Chondrocyte (in vitro differentiated cells): ENCODE results near the gene FILIP1L. TPM values are rescaled to one million over a fixed set of nuclear protein-coding genes. Genes with fewer than 3 reads are reported as not detected.

Source experiments
- DNase-seq: peaks from one replicate; pipeline ENCODE4 v3.0.0; 2021; ENCODE audit warnings: mixed read lengths, low spot score
- H3K27ac Mint-ChIP-seq: one replicate; pipeline ENCODE4 v1.8.0; 2021; ENCODE audit warnings: mild to moderate bottlenecking, moderate library complexity, mixed read lengths; ENCODE audit not compliant: unreplicated experiment
- H3K27me3 Mint-ChIP-seq: 2 replicates; pipeline ENCODE4 v1.8.0; 2021; ENCODE audit warnings: low read depth, mixed read lengths
- H3K36me3 Mint-ChIP-seq: 2 replicates; pipeline ENCODE4 v1.8.0; 2021; ENCODE audit warnings: low read depth, mixed read lengths
- H3K4me1 Mint-ChIP-seq: 2 replicates; pipeline ENCODE4 v1.8.0; 2021; ENCODE audit warnings: low read depth, mild to moderate bottlenecking, mixed read lengths
- H3K4me3 Mint-ChIP-seq: one replicate; pipeline ENCODE4 v1.8.0; 2021; ENCODE audit warnings: mild to moderate bottlenecking, moderate library complexity, mixed read lengths; ENCODE audit not compliant: unreplicated experiment
- H3K9me3 Mint-ChIP-seq: 2 replicates; pipeline ENCODE4 v1.8.0; 2021; ENCODE audit warnings: low read depth, mixed read lengths
- CTCF ChIP-seq: fragments of 200-600 bp; sonication (generic); IDR thresholded peaks from 2 replicates; pipeline ENCODE4 v1.5.0; 2021; ENCODE audit warnings: antibody characterized with exemption, mild to moderate bottlenecking, moderate library complexity
- long read RNA-seq: library from polyadenylated mRNA; stranded (forward); transcript quantifications from one replicate; pipeline ENCODE4 v2.0.0, GENCODE V29; 2021
- total RNA-seq: library from RNA; stranded (reverse); gene quantifications from 3 replicates; pipeline ENCODE4 v1.2.1, GENCODE V29; 2021

Gene FILIP1L
- total RNA-seq, result 61.9 to 122 TPM (median 119 TPM) in 3 replicates
- long read RNA-seq, transcript FILIP1L-203 (2 exons, 3,280 nt), result major isoform, 352 of 371 reads
- long read RNA-seq, partial matches to known transcripts, result 12 of 371 reads
- long read RNA-seq, other reads (novel, unspliced or antisense), result 3 of 371 reads

GRCh38 chr3:100114413-100115030 lies at the start of gene FILIP1L:
Gene FILIP1L (minus strand): TSS chr3:100114501.
- H3K4me1 Mint-ChIP-seq, result peaks cover 27% of the 10 kb centered on the region
- no peak for TF ChIP-seq CTCF
- DNase-seq, result no peak
- H3K4me3 Mint-ChIP-seq, result no peak within 1 kb of the TSS
- H3K27ac Mint-ChIP-seq, result no peak within 1 kb of the TSS
- H3K9me3 Mint-ChIP-seq, result no peaks in the 10 kb centered on the region
- H3K27me3 Mint-ChIP-seq, result no peaks in the 10 kb centered on the region
- H3K36me3 Mint-ChIP-seq, result no peaks in the 10 kb centered on the region

- H3K9me3 Mint-ChIP-seq, result no peaks in the 10 kb centered on the region
- H3K4me3 Mint-ChIP-seq, result no peak overlapping the region
- DNase-seq, result no peak
- no peaks in the 10 kb centered on the region for H3K27me3 Mint-ChIP-seq
- peaks cover 2% of the 10 kb centered on the region for H3K36me3 Mint-ChIP-seq
- peak overlapping the region; percentile 82 for H3K27ac Mint-ChIP-seq
- peak; percentile 38 for TF ChIP-seq CTCF
- H3K4me1 Mint-ChIP-seq, result peaks cover 45% of the 10 kb centered on the region
These were observed 49.5 kb upstream of the FILIP1L start for GRCh38 chr3:100163787-100164186.

GRCh38 chr3:100160521-100160920 lies 46.2 kb upstream of the FILIP1L start:
- DNase-seq, result no peak
- peaks cover 11% of the 10 kb centered on the region for H3K9me3 Mint-ChIP-seq
- no peak overlapping the region for H3K4me3 Mint-ChIP-seq
- peaks cover 62% of the 10 kb centered on the region for H3K4me1 Mint-ChIP-seq
- peak overlapping the region; percentile 79 for H3K27ac Mint-ChIP-seq
- TF ChIP-seq CTCF, result no peak
- no peaks in the 10 kb centered on the region for H3K27me3 Mint-ChIP-seq
- H3K36me3 Mint-ChIP-seq, result peaks cover 7% of the 10 kb centered on the region

GRCh38 chr3:100159331-100160153 lies 45.2 kb upstream of the FILIP1L start:
- peaks cover 14% of the 10 kb centered on the region for H3K36me3 Mint-ChIP-seq
- H3K9me3 Mint-ChIP-seq, result peaks cover 18% of the 10 kb centered on the region
- no peak overlapping the region for H3K4me3 Mint-ChIP-seq
- no peak for TF ChIP-seq CTCF
- H3K4me1 Mint-ChIP-seq, result peaks cover 59% of the 10 kb centered on the region
- no peak for DNase-seq
- no peaks in the 10 kb centered on the region for H3K27me3 Mint-ChIP-seq
- H3K27ac Mint-ChIP-seq, result peak overlapping the region; percentile 79

- Mint-ChIP-seq H3K27ac (no peak overlapping the region), H3K4me1 (peaks cover 52% of the 10 kb centered on the region), H3K36me3 (peaks cover 14% of the 10 kb centered on the region), H3K4me3 (no peak overlapping the region), H3K27me3 (no peaks in the 10 kb centered on the region), H3K9me3 (peaks cover 18% of the 10 kb centered on the region)
- TF ChIP-seq CTCF, result no peak
- DNase-seq, result no peak
These were observed 44.6 kb upstream of the FILIP1L start for GRCh38 chr3:100158918-100159330.
